GM21576 (cell line): Measurements from ENCODE around the gene TENT5C.

Source experiments
- ATAC-seq: cut with Tn5 transposase; IDR thresholded peaks from one replicate; pipeline ENCODE4 v1.9.1; 2021; ENCODE audit warnings: mild to moderate bottlenecking, moderate library complexity; ENCODE audit not compliant: unreplicated experiment

TENT5C gene

DNA sequence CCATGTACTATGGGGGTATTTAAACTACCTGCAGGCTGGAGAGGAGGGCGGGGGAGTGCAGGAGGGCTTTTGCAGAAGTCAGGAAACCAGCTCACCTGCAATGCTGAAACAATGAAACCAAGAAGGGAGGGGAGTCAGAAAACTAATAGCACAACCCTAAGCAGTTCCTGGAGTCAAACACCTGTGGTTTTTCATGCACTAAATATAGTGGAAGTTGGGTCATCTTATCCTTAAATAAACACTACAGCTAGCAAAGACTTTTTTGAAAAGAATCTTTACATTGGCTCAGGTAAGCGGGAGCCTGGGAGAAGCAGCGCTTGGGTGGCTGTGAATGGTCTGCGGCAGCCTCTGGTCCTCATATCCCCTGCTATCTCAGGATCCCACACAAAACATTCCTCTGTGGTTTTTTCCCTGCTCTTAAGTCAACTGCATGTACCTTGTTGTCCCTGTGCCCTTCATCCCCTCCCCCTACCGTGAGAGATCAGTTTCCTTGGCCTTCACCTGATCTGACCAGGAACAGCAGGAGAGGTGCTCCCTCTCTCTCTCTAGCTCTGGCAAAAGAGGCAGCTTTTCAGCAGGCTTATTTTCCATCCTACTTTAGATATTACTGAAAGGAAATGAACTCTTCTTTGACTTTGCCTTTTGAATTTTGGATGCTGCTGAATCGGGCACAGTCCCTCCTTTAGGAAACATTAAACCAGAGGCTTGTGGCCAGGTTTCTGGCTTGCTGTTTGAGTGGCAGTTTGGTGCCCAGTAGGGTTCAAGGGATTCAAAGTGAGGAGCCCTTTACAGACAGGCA is 26.6 kb downstream of the TENT5C start:
- ATAC-seq: no peak

DNA sequence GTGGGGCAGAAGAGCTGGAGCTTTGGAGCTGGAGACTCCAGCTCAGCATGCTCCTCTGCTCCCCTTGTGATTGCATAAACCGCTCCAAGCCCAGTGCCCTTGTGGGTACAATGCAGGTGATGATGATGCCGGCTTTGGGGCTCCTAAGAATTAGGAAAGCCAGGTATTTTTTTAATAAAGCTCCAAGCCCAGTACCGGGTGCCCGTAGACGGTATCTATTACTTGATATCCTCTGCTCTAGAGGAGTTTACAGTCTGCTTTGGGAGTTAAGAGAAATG is 27.2 kb downstream of the TENT5C start:
- no peak for ATAC-seq

DNA sequence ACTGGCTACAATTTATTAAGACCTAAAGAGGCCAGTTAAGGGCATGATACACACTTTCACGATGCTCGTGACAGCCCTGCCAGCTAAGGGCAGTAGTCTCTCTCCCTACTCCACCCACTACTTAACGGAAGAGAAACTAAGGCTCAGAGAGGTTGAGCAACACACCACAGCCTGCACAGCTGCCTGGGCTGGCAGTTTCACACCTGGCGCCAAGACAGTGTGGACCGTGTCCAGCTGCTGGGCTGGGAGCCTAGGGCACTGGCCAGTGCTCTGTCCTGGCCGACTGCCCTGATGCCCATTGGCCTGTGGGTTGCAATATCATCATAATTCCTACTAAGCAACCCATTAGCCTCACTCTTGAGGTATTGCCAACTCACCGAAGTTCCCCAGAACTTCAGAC is 27.6 kb downstream of the TENT5C start:
- ATAC-seq: no peak

DNA sequence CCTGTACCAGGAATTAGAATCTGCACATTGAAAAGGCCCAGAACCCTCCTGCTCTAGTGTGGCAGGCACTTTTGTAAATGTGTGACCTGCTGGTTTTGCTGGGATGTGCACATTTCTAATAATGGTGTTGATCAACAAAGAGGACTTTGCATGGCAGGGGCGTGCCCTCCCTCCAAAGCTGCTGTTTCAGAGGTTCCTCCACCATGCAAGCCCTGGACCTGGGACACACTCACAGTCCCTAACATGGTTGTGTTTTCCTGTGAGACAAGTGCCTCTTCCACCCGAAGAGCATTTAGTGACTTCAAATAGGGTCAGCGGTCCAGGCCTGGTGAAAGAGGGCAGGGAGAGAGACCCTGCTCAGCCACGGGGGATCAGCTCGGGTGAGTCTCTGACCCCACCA is 28.1 kb downstream of the TENT5C start:
- ATAC-seq: no peak

DNA sequence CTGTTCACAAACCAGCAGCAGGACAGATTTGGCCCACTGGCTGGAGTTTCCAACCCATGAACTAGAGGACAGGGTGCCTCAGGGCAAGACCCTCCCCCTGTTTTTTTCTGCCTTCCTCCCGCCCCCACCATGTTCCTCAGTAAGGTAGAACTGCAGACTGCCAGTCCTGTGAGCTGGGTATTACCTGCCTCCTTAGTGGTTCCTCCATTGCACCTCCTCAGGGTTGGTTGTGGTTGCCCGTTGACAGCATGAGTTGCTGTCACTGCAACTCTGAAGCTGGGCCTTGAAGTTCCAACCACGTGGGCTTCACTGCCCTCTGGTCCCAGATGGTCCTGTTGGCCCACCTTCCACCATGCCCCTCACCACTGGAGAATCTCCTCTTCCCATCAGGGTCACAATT is 28.8 kb downstream of the TENT5C start:
- ATAC-seq: no peak

DNA sequence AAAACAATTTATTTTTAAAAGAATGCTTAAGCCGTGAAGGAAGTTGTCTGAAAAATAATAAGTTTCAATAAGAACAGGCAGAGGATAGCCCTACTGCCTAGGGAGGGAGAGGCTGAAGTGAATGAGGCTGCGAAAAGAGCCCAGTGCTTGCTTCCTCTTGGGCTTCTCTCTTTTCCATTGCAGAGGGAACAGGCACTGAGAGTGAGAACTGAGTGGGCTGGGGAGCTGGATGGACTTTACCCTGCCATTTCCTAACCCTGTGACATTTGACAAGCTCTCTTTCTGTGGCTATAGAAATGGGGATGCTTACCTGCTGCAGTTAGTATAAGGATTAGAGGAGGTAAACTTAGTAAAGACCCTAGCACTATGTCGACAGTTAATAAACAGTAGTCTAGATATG is 30.0 kb downstream of the TENT5C start:
- no peak for ATAC-seq

DNA sequence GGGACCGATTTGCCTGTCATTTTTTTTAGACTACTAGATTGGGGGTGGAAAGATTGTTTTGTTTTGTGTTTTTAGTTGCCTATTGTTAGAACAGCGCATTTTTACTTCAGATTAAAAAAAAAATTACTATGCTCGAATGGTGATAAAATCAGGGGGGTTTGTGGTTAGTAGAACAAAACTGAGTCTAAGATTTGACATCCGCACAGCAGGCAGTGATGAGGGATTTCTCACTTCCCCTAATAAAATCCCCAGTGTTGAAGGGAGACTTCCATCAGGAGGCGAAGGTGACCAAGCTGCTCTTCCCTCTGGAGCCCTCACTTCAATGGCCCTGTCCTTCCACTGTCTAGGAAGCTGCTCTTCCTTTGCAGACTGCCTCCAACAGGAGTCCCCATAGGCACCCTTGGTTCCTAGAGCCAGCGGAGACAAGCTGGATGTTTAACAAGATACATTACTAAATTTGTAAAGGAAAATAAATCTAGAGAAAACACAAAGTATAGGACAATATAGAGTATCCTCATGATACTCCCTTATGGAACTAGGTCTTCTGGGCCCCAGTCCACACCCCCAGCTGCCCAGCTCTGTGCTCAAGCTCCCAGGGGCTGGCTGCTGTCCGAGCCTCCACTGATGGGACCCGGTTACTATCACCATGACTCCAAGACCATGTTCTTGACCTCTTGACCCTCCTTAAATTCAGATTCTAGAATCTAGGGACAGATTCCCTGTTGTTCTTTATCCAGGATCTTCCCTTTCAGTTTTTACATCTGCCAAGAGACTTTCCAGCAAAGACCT is 31.0 kb downstream of the TENT5C start:
- ATAC-seq: no peak

DNA sequence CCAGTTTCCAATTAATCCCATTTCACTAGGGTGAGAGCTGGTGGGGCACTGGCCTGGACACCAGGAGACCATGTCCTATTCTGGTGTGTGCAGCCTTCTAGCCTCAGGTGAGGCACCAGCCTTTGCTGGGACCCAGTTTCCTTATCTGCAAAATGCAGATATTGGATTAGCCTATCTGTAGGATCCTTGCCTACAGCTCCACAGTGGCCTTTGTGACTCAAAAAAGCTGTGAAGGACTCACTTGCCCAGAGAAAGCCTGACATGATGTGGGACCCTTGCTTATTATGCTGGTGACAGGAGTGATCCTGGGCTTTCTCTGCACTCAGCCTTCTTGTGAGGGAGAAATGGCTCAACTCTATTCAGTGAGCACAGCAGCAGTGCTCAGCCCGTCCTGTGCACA is 32.3 kb downstream of the TENT5C start:
- ATAC-seq: no peak

DNA sequence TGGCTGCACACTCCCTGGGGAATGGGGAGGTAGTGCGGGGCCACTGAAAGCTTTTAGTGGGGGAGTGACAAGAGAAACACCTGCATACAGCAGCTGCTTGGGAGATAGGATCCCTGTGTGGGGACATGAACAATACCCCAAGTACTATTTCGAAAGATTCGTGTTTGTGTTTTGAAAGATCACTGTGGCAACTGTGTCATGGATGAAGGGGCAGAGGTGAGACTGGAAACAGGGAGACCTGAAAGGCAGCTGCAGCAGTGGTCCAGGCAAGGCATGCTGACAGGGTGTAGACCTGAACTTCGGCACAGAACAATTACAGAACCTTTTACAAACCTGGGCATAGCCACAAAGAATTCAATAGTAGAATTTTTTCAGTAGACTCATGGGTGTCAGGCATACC is 32.9 kb downstream of the TENT5C start:
- no peak for ATAC-seq

DNA sequence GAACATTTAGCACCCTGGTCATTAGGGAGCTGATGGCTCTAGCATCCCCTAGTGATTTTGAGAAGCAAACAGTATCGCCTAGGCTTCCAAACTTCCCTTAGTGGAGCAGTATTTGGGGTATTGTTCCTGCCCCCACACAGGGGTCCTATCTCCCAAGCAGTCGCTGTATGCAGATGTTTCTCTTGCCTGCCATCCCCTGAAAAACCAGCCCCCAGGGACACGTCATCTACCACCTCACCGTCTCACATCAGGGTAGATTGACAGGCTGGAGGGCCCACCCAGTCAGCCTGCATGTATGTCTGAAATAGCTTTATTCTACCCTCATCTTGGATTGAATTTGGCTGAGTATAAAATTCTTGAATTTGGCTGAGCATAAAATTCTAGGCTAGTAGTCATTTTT is 33.9 kb downstream of the TENT5C start:
- no peak for ATAC-seq

DNA sequence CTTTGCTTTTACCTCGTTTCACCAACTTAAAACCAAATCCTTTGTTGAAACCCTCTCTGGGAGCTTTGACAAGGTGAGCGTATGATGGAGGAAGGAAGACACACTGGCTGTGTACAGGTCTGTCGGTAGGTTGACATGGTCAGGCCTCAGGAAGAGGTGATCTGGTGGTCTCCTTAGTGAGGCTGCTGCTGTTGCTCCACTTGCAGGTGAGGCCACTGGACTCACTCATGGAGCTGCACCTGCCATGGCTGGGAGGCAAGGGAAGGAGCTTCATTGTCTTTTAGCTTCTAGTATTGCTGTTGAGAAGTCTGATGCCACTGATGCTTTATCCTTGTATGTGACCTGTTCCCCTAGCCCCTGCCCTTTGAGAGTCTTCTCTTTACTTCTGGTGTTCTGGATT is 35.7 kb downstream of the TENT5C start:
- ATAC-seq: no peak

DNA sequence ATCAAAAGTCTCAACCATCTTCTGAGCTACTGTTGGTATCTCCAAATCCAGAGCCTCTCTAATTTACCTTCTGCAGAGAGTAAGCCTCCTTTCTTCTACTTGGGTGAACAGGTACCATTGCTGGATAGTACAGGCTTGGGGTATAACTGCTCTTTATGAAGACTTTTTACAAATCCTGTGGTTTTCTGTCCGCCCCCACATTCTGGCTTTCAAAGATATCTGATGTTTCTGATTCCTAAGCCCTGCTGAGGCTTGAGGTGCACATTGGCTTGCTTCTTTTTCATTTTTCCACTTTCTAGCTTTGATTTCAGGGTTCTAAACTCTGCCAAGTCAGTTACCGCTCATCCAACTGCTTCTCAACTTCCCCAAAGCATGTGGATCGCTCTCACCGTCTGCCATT is 37.1 kb downstream of the TENT5C start:
- ATAC-seq: no peak

DNA sequence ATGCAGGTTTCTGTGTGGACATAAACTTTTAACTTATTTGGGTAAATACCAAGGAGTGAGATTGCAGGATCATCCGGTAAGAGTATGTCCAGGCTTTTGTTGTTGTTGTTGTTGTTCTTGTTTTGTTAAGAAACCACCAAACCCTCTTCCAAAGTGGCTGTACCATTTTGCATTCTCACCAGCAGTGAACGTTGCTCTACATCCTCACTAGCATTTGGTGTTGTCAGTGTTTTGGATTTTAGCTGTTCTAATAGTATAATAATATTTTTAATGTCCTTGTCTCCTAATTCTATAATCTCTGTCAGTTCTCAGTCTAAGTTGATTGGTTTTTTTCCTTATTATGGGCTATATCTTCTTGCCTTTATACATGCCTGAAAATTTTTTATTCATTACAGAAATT is 37.8 kb downstream of the TENT5C start:
- no peak for ATAC-seq

DNA sequence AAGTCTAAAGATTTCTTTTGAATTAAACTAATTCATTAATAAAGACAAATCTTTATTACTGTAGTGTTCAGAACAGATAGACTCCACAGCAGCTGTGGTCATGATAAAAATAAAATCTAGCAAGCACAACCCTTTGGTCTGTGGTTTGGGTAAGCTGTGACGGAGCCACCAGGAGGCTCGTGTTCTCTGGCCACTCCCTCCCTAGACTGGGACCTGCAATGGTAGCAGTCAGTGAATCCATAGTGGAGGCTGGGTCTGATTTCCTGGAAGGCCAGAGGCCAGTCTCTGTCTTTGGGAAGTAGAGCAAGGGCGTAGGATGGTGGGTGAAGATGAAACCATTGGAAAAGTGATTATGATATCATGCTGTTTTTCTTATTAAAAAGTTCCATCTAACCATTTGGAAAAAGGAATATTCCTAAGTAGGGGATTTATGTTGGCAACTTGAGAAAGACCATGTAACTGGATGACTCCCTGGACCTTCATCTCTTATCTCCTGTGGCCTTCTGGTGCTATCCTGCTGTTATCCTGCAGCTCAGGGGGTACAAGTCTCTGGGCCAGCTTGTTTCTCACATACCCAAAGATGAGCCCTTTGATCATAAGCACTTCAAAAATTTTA is 39.0 kb downstream of the TENT5C start:
- peak; percentile 64 for ATAC-seq

DNA sequence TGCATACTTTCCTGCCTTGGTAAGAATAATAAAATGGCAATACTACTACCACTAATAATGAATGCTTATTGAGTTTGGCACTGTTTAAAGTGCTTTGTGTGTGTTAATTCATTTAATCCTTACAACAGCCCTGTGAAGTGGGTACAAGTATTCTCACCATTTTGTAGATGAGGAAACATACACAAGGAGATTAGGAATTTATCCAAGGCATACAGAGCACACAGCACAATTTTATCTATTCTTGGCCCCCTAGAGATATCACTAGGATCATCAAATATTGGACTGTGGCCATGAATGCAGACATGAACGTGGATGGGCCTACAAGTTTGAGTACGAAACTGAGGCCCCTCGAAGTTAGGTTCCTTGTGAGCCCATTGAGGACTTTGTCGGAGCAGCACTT is 39.5 kb downstream of the TENT5C start:
- ATAC-seq: no peak

DNA sequence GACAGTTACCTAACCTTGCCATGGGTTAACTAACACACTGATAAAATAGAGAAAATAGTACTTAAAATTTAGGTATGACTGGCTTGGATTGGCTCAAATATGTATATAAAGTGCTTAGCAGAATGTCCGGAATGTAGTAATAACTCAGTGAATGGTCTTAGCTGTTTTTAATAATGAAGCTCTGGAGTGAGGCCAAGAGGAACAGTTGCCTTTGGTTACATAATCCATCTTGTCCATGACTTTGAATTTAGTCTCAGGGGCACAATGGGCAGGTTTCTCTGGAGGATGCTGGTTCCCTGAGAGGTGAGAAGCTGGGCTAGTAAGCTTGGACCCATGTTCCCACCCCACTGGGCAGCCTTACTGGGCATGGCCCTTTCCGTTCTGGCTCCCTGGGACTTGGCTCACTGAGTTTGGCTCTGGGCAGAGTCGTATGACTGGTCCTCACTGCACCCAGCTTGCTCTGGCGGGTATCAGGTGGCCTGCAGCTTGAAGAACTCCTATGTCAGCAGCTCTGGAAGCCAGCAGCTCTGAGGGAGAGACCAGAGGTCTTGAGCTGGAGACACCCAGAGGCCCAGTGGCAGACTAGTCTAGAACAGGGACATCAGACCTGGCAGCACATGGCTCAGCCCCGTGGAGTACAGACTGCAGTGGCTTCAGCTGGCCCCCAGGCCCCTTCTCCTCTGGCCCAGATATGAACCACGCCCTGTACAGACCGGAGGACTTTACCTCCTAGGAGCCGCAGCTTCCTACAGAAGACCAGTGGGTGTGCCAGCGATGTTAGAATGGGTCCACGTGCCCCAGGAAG is 40.4 kb downstream of the TENT5C start:
- ATAC-seq: no peak

DNA sequence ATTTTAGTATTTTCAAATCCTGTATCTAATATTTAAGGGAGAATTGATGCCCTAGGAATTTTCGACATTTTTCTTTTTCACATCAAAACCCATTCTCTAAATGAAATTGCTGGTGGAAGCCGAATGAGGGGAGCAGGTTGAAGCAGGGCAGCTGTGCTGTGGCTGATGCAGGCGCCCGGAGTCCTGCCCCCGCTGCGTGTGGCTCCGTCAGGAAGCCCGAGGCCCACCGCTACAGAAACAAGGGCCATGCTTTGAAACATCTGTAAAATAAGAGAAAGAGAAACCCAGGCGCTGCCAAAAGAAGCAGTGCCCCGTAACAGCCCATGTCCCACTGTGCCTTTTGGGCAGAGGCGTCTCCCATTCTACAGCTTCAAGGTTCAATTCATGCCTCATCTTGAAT is 41.1 kb downstream of the TENT5C start:
- no peak for ATAC-seq

DNA sequence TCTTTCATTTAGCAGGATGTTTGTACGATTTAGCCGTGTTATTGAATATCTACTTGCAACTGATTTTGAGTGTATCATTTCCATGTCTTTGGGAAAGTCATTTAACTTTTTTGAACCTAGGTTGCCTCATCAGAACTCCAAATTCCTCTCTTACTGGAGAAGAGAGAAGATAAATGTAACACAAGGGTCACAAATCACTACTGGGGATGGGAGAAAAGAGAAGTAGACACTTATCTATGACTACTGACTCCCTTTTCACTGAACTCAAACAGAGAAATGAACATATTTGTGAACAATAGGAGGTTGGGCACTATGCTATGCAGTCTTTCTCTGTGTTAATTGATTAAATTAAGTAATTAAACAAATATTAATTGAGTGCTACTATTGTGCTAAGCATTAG is 42.2 kb downstream of the TENT5C start:
- no peak for ATAC-seq

DNA sequence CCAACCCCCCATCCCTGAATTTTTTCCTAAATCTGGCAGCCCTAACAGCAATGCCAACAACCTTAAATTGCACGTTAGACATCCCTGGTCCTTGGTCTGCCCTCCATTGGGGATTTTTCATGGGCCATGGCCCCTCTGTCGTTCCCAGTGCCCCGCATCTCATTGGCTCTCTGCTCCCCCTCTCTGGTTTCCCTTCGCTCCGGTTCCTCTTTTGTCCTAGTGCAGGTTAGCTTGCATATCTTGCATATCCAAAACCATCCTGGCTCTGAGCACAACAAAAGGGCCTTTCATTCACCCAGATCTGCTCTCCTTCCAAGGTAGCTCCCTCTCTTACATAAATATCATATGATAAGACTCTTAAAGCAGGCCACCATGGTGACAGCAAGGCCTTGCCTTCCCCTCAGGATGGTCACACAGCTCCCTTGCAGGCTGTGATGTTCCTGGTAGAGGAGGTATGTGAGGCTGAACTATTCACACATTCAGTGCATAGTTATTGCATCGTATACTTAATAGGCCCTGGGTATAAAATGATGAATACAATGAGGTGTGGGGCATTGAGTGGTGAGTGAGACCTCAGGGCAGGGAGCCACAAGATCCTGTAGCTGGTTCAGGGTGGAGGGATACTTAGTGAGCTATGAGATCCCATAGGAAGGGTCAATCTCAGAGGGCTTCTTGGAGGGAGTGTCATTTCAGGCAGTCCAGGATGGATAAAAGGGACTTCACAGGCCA is 45.2 kb downstream of the TENT5C start:
- no peak for ATAC-seq

DNA sequence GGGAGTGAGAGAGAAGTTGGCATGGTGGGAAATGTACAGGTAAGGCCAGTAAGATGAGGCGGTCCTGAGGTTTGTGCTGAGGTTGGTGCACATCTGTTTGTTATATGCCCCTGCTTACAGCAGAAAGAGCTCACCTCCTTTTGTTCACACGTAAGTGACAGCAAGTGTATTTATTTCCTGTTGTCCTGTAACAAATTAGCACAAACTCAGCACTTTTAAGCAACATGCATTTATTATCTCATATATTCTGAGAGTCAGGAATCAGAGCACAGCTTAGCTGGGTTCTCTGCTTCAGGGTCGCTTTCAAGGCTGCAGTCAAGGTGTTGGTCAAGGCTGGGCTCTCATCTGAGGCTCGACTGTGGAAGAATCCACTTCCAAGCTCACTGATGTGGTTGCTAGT is 45.8 kb downstream of the TENT5C start:
- ATAC-seq: no peak

DNA sequence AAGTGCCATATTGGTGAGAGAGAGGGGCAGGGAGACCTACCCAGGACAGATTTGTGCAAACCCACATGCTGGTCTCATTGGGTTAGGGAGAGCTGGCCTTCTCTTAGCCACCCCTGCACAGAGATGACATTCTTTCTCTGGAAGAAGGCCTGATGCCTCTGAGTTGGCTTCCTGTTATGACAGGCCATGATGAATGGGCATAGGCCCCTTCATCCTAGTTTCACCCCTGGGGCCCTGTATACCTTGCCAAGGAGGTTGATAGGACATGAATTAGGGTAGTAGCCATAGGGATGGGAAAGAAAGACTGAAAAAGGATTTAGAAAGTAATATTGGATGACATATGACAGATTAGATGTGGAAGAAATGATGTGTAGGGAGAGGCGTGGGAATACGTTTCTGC is 46.6 kb downstream of the TENT5C start:
- ATAC-seq: no peak
